Nephron progenitor cell (in vitro differentiated cells): ENCODE measurements around the gene ACACA.
A peak's percentile ranks its signal among the peaks of the same experiment; 100 is the strongest.

Source experiments
- DNase-seq: peaks from one replicate; pipeline ENCODE4 v3.0.0; 2021
- H3K27ac Mint-ChIP-seq: 2 replicates; pipeline ENCODE4 v1.8.0; 2021; ENCODE audit warnings: mild to moderate bottlenecking, moderate library complexity, mixed read lengths
- H3K27me3 Mint-ChIP-seq: 2 replicates; pipeline ENCODE4 v1.8.0; 2021; ENCODE audit warnings: mild to moderate bottlenecking, low read depth, mixed read lengths; ENCODE audit not compliant: poor library complexity
- H3K36me3 Mint-ChIP-seq: 2 replicates; pipeline ENCODE4 v1.8.0; 2021; ENCODE audit warnings: low read depth, mixed read lengths
- H3K4me1 Mint-ChIP-seq: 2 replicates; pipeline ENCODE4 v1.8.0; 2021; ENCODE audit warnings: mixed read lengths
- H3K4me3 Mint-ChIP-seq: 2 replicates; pipeline ENCODE4 v1.8.0; 2021; ENCODE audit warnings: mild to moderate bottlenecking, moderate library complexity, mixed read lengths
- H3K9me3 Mint-ChIP-seq: 2 replicates; pipeline ENCODE4 v1.8.0; 2021; ENCODE audit warnings: mild to moderate bottlenecking, moderate library complexity, mixed read lengths
- TF ChIP-seq, protein P1 (sequence below): fragments of 200-600 bp; sonication (generic); IDR thresholded peaks from 2 replicates; pipeline ENCODE4 v1.5.0; 2021; ENCODE audit warnings: antibody characterized with exemption

The ACACA gene

DNA sequence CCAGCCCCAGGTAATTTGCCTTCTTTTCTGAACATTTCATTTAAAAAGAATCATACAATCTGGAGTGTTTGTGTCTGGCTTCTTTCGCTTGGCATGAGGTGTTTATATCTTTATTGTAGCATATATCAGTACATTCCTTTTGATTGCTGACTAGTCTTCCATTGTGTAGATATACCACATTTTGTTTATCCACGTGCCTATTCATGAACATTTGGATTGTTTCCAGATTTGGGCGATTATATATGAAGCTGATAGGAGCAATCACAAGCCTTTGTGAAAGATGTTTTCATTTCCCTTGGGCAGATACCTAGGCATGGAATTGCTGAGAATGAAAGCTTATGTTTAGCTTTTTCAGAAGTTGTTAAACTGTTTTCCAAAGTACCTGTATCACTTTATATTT is 337.5 kb downstream of the ACACA start:
- Mint-ChIP-seq H3K4me1 (peaks cover 44% of the 10 kb centered on the region), H3K27ac (no peak overlapping the region), H3K4me3 (no peak overlapping the region), H3K27me3 (peaks cover 46% of the 10 kb centered on the region), H3K9me3 (peaks cover 5% of the 10 kb centered on the region), H3K36me3 (peaks cover 6% of the 10 kb centered on the region)
- no peak for DNase-seq
- TF ChIP-seq, protein P1, sequence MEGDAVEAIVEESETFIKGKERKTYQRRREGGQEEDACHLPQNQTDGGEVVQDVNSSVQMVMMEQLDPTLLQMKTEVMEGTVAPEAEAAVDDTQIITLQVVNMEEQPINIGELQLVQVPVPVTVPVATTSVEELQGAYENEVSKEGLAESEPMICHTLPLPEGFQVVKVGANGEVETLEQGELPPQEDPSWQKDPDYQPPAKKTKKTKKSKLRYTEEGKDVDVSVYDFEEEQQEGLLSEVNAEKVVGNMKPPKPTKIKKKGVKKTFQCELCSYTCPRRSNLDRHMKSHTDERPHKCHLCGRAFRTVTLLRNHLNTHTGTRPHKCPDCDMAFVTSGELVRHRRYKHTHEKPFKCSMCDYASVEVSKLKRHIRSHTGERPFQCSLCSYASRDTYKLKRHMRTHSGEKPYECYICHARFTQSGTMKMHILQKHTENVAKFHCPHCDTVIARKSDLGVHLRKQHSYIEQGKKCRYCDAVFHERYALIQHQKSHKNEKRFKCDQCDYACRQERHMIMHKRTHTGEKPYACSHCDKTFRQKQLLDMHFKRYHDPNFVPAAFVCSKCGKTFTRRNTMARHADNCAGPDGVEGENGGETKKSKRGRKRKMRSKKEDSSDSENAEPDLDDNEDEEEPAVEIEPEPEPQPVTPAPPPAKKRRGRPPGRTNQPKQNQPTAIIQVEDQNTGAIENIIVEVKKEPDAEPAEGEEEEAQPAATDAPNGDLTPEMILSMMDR: no peak

DNA sequence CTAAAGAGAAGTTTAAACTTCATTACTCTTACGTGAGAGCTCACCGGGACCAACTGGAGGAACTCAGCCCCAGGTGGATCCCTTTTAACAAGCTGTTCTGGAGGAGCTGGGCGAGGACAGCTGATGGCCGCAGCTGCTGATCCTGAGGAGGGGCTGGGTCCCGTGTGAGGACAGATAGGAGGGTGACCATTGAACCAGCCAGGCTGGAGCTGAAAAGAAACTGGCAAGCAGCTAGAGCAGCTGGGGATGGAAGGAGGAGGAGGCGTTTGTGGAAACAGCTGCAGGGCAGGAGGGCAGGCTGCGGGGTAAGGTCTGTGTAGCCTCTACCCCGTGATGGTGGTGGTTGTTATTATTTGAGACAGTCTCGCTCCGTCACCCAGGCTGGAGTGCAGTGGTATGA is 338.4 kb downstream of the ACACA start:
- Mint-ChIP-seq H3K36me3 (peaks cover 6% of the 10 kb centered on the region), H3K4me1 (peaks cover 50% of the 10 kb centered on the region), H3K9me3 (peaks cover 5% of the 10 kb centered on the region), H3K4me3 (peak overlapping the region; percentile 32), H3K27me3 (peaks cover 46% of the 10 kb centered on the region), H3K27ac (no peak overlapping the region)
- no peak for DNase-seq
- TF ChIP-seq, protein P1: no peak

DNA sequence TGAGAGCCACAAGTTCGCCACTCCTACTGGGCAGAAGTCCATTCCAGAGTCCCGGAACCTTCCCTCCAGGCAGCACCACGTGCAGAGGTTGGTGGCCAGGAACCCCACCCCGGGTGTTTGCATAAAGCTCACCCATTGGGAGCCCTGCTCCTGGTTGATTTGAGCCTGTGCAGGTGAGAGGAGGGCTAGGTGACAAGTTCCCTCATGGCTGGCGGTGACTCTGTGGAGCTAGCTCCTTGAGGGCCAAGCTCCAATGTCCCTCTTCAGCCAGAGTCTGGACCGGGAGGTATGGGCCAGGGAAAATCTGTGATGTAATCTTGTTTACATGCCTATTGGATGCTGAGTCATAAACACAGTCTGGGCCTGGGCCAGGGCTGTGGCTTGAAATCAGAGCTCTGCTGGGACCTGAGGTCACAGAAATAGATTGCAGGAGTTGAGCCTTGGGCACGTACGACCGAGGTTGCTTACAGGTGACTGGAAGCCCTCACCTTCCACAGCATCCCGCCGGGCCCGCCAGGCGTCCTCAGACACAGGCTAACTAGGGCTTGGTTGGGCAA is 339.0 kb downstream of the ACACA start:
- TF ChIP-seq, protein P1: no peak
- peaks cover 5% of the 10 kb centered on the region for H3K9me3 Mint-ChIP-seq
- DNase-seq: no peak
- peaks cover 46% of the 10 kb centered on the region for H3K27me3 Mint-ChIP-seq
- peaks cover 6% of the 10 kb centered on the region for H3K36me3 Mint-ChIP-seq
- H3K4me3 Mint-ChIP-seq: peak overlapping the region; percentile 43
- H3K4me1 Mint-ChIP-seq: peaks cover 56% of the 10 kb centered on the region
- no peak overlapping the region for H3K27ac Mint-ChIP-seq

GRCh38 chr17:37066322-37067255 is 340.0 kb downstream of the ACACA start:
- TF ChIP-seq, protein P1: no peak
- Mint-ChIP-seq H3K9me3 (peaks cover 5% of the 10 kb centered on the region), H3K27ac (no peak overlapping the region), H3K36me3 (peaks cover 6% of the 10 kb centered on the region), H3K27me3 (peaks cover 41% of the 10 kb centered on the region), H3K4me3 (peak overlapping the region; percentile 35), H3K4me1 (peaks cover 66% of the 10 kb centered on the region)
- DNase-seq: no peak

GRCh38 chr17:37065486-37066321 is 340.9 kb downstream of the ACACA start:
- Mint-ChIP-seq H3K27me3 (peaks cover 41% of the 10 kb centered on the region), H3K9me3 (peaks cover 5% of the 10 kb centered on the region), H3K4me3 (no peak overlapping the region), H3K27ac (no peak overlapping the region), H3K4me1 (peaks cover 75% of the 10 kb centered on the region), H3K36me3 (peaks cover 6% of the 10 kb centered on the region)
- TF ChIP-seq, protein P1: no peak
- no peak for DNase-seq
